GM13976 (cell line): ENCODE measurements around the gene MCEMP1.

Experiments
- DNase-seq: peaks from one replicate; pipeline ENCODE4 v3.0.0; 2012; ENCODE audit warnings: low spot score
- CTCF ChIP-seq: IDR thresholded peaks from 2 replicates; pipeline ENCODE4 v1.5.1; 2012; ENCODE audit warnings: borderline replicate concordance, mild to moderate bottlenecking; ENCODE audit not compliant: insufficient read depth; ENCODE audit errors: extremely low read depth, missing control alignments, control extremely low read depth
- in situ Hi-C: fragments of 300-500 bp; cut with MboI; formaldehyde crosslinking; loops from one replicate; pipeline ENCODE4 v1.12.0; 2022; ENCODE audit warnings: low sequenced_read_pairs, mixed read lengths, inconsistent platforms; ENCODE audit not compliant: unreplicated experiment

Gene MCEMP1

GRCh38 chr19:7692417-7693088 is 15.7 kb downstream of the MCEMP1 start:
- in situ Hi-C loops = no loop called here
- no peak for DNase-seq
- TF ChIP-seq CTCF = no peak

GRCh38 chr19:7694499-7694898 is 17.6 kb downstream of the MCEMP1 start:
- no peak for TF ChIP-seq CTCF
- DNase-seq = no peak
- in situ Hi-C loops = no loop called here

- TF ChIP-seq CTCF = no peak
- in situ Hi-C loops = no loop called here
- no peak for DNase-seq
Measured at GRCh38 chr19:7697721-7698287, 20.9 kb downstream of the MCEMP1 start.

- in situ Hi-C loops = no loop called here
- TF ChIP-seq CTCF = no peak
- DNase-seq = no peak
Measured at GRCh38 chr19:7698583-7698982, 21.7 kb downstream of the MCEMP1 start.

GRCh38 chr19:7699003-7699402 is 22.1 kb downstream of the MCEMP1 start:
- DNase-seq = no peak
- in situ Hi-C loops = no loop called here
- no peak for TF ChIP-seq CTCF

GRCh38 chr19:7699417-7700401 is 22.8 kb downstream of the MCEMP1 start:
- in situ Hi-C loops = no loop called here
- peak; percentile 77 for DNase-seq

More at GRCh38 chr19:7699417-7700401, 22.8 kb downstream of the MCEMP1 start:
- no peak for TF ChIP-seq CTCF
